ENCODE measurements around the gene MED13L. TPM values are rescaled to one million over a fixed set of nuclear protein-coding genes. Genes with fewer than 3 reads are reported as not detected.

Gene MED13L
- total RNA-seq, 2 experiments from 2014 or later, result 74.7 to 76.9 TPM

- no peak overlapping the region for H3K4me3 Mint-ChIP-seq
- DNase-seq, result no peak
- no peak overlapping the region for H3K27ac Mint-ChIP-seq
- peaks cover 6% of the 10 kb centered on the region for H3K36me3 Mint-ChIP-seq (ENCODE audit: low read depth)
- no peak for ATAC-seq
- peaks cover 28% of the 10 kb centered on the region for H3K4me1 Mint-ChIP-seq (ENCODE audit: low read depth)
- ChIA-PET CTCF (interaction anchor here (2.0 kb wide), 1 partner anchor 23 kb away, joined by 6 read pairs; no protein-coding TSS in a partner anchor), POLR2A (no interaction called here)
- H3K9me3 Mint-ChIP-seq (ENCODE audit: insufficient read depth), result no peaks in the 10 kb centered on the region
- no peaks in the 10 kb centered on the region for H3K27me3 Mint-ChIP-seq (ENCODE audit: low read depth)
Observed at GRCh38 chr12:116165036-116165425, 112.5 kb downstream of the MED13L start.

GRCh38 chr12:116164250-116165035 lies 113.0 kb downstream of the MED13L start:
- Mint-ChIP-seq H3K4me3 (no peak overlapping the region), H3K27ac (no peak overlapping the region), H3K9me3 (ENCODE audit: insufficient read depth) (no peaks in the 10 kb centered on the region), H3K27me3 (ENCODE audit: low read depth) (no peaks in the 10 kb centered on the region), H3K4me1 (ENCODE audit: low read depth) (peaks cover 24% of the 10 kb centered on the region), H3K36me3 (ENCODE audit: low read depth) (peaks cover 4% of the 10 kb centered on the region)
- CTCF ChIA-PET, result interaction anchor here (2.0 kb wide), 1 partner anchor 23 kb away, joined by 6 read pairs; no protein-coding TSS in a partner anchor
- DNase-seq, result no peak
- ATAC-seq, result peak; percentile 33
- POLR2A ChIA-PET, result no interaction called here

- H3K4me3 Mint-ChIP-seq, result no peak overlapping the region
- H3K36me3 Mint-ChIP-seq (ENCODE audit: low read depth), result peaks cover 4% of the 10 kb centered on the region
- DNase-seq (no peak), ATAC-seq (no peak)
- H3K4me1 Mint-ChIP-seq (ENCODE audit: low read depth), result peaks cover 38% of the 10 kb centered on the region
- no peaks in the 10 kb centered on the region for H3K27me3 Mint-ChIP-seq (ENCODE audit: low read depth)
- ChIA-PET POLR2A (no interaction called here), CTCF (interaction anchor here (1.0 kb wide), 1 partner anchor 33 kb away, joined by 3 read pairs; no protein-coding TSS in a partner anchor)
- H3K27ac Mint-ChIP-seq, result no peak overlapping the region
- H3K9me3 Mint-ChIP-seq (ENCODE audit: insufficient read depth), result no peaks in the 10 kb centered on the region
Observed at GRCh38 chr12:116162071-116162470, 115.4 kb downstream of the MED13L start.

GRCh38 chr12:116161588-116161987 lies 115.9 kb downstream of the MED13L start:
- ChIA-PET CTCF (interaction anchor here (1.0 kb wide), 1 partner anchor 33 kb away, joined by 3 read pairs; no protein-coding TSS in a partner anchor), POLR2A (no interaction called here)
- no peaks in the 10 kb centered on the region for H3K27me3 Mint-ChIP-seq (ENCODE audit: low read depth)

GRCh38 chr12:116160883-116161458 lies 116.5 kb downstream of the MED13L start:
- no peaks in the 10 kb centered on the region for H3K9me3 Mint-ChIP-seq (ENCODE audit: insufficient read depth)
- peaks cover 4% of the 10 kb centered on the region for H3K36me3 Mint-ChIP-seq (ENCODE audit: low read depth)
- H3K27me3 Mint-ChIP-seq (ENCODE audit: low read depth), result no peaks in the 10 kb centered on the region
- POLR2A ChIA-PET, result no interaction called here
- no peak overlapping the region for H3K4me3 Mint-ChIP-seq
- peaks cover 35% of the 10 kb centered on the region for H3K4me1 Mint-ChIP-seq (ENCODE audit: low read depth)
- CTCF ChIA-PET, result interaction anchor here (1.0 kb wide), 1 partner anchor 34 kb away, joined by 3 read pairs; no protein-coding TSS in a partner anchor
- H3K27ac Mint-ChIP-seq, result no peak overlapping the region
- DNase-seq (no peak), ATAC-seq (no peak)

More at GRCh38 chr12:116161588-116161987, 115.9 kb downstream of the MED13L start:
- ATAC-seq, result no peak
- DNase-seq, result no peak
- no peak overlapping the region for H3K4me3 Mint-ChIP-seq
- peaks cover 38% of the 10 kb centered on the region for H3K4me1 Mint-ChIP-seq (ENCODE audit: low read depth)
- no peaks in the 10 kb centered on the region for H3K9me3 Mint-ChIP-seq (ENCODE audit: insufficient read depth)
- no peak overlapping the region for H3K27ac Mint-ChIP-seq
- peaks cover 4% of the 10 kb centered on the region for H3K36me3 Mint-ChIP-seq (ENCODE audit: low read depth)

- Mint-ChIP-seq H3K4me1 (ENCODE audit: low read depth) (peaks cover 28% of the 10 kb centered on the region), H3K27ac (no peak overlapping the region), H3K9me3 (ENCODE audit: insufficient read depth) (no peaks in the 10 kb centered on the region), H3K27me3 (ENCODE audit: low read depth) (no peaks in the 10 kb centered on the region), H3K4me3 (no peak overlapping the region), H3K36me3 (ENCODE audit: low read depth) (peaks cover 4% of the 10 kb centered on the region)
- ChIA-PET POLR2A (no interaction called here), CTCF (no interaction called here)
- no peak for DNase-seq
- no peak for ATAC-seq
Observed at GRCh38 chr12:116160231-116160630, 117.3 kb downstream of the MED13L start.

GRCh38 chr12:116159593-116160200 lies 117.8 kb downstream of the MED13L start:
- Mint-ChIP-seq H3K27me3 (ENCODE audit: low read depth) (no peaks in the 10 kb centered on the region), H3K4me3 (no peak overlapping the region), H3K9me3 (ENCODE audit: insufficient read depth) (no peaks in the 10 kb centered on the region), H3K36me3 (ENCODE audit: low read depth) (peaks cover 4% of the 10 kb centered on the region), H3K4me1 (ENCODE audit: low read depth) (peaks cover 23% of the 10 kb centered on the region), H3K27ac (no peak overlapping the region)
- DNase-seq (no peak), ATAC-seq (no peak)
- ChIA-PET POLR2A (no interaction called here), CTCF (no interaction called here)

- H3K27ac Mint-ChIP-seq, result no peak overlapping the region
- no peaks in the 10 kb centered on the region for H3K27me3 Mint-ChIP-seq (ENCODE audit: low read depth)
- H3K4me3 Mint-ChIP-seq, result no peak overlapping the region
- ATAC-seq, result no peak
- no peaks in the 10 kb centered on the region for H3K9me3 Mint-ChIP-seq (ENCODE audit: insufficient read depth)
- peaks cover 20% of the 10 kb centered on the region for H3K4me1 Mint-ChIP-seq (ENCODE audit: low read depth)
- peaks cover 4% of the 10 kb centered on the region for H3K36me3 Mint-ChIP-seq (ENCODE audit: low read depth)
- CTCF ChIA-PET, result no interaction called here
- DNase-seq, result no peak
- POLR2A ChIA-PET, result no interaction called here
Observed at GRCh38 chr12:116159175-116159574, 118.3 kb downstream of the MED13L start.

GRCh38 chr12:116157845-116158267 lies 119.6 kb downstream of the MED13L start:
- ATAC-seq (no peak), DNase-seq (no peak)
- ChIA-PET CTCF (interaction anchor here (0.7 kb wide), 2 partner anchors 12 to 83 kb away, joined by 3 read pairs; no protein-coding TSS in a partner anchor), POLR2A (interaction anchor here (1.5 kb wide), 1 partner anchor 15 kb away, joined by 4 read pairs; no protein-coding TSS in a partner anchor)
- Mint-ChIP-seq H3K36me3 (ENCODE audit: low read depth) (peaks cover 3% of the 10 kb centered on the region), H3K27ac (no peak overlapping the region), H3K4me3 (no peak overlapping the region), H3K4me1 (ENCODE audit: low read depth) (peaks cover 21% of the 10 kb centered on the region), H3K27me3 (ENCODE audit: low read depth) (no peaks in the 10 kb centered on the region), H3K9me3 (ENCODE audit: insufficient read depth) (no peaks in the 10 kb centered on the region)

- DNase-seq, result no peak
- Mint-ChIP-seq H3K36me3 (ENCODE audit: low read depth) (peaks cover 3% of the 10 kb centered on the region), H3K27ac (no peak overlapping the region), H3K9me3 (ENCODE audit: insufficient read depth) (no peaks in the 10 kb centered on the region), H3K27me3 (ENCODE audit: low read depth) (no peaks in the 10 kb centered on the region), H3K4me3 (no peak overlapping the region), H3K4me1 (ENCODE audit: low read depth) (peaks cover 22% of the 10 kb centered on the region)
- no peak for ATAC-seq
- ChIA-PET POLR2A (interaction anchor here (0.6 kb wide), 1 partner anchor 70 kb away, joined by 3 read pairs; no protein-coding TSS in a partner anchor), CTCF (interaction anchor here (0.6 to 1.2 kb wide), 2 partner anchors 11 to 79 kb away, joined by 3 to 6 read pairs; no protein-coding TSS in a partner anchor)
Observed at GRCh38 chr12:116156614-116157013, 120.9 kb downstream of the MED13L start.

- CTCF ChIA-PET, result no interaction called here
- H3K4me3 Mint-ChIP-seq, result no peak overlapping the region
- POLR2A ChIA-PET, result no interaction called here
- peaks cover 22% of the 10 kb centered on the region for H3K4me1 Mint-ChIP-seq (ENCODE audit: low read depth)
- H3K9me3 Mint-ChIP-seq (ENCODE audit: insufficient read depth), result no peaks in the 10 kb centered on the region
- H3K27me3 Mint-ChIP-seq (ENCODE audit: low read depth), result no peaks in the 10 kb centered on the region
- ATAC-seq (no peak), DNase-seq (no peak)
- peaks cover 3% of the 10 kb centered on the region for H3K36me3 Mint-ChIP-seq (ENCODE audit: low read depth)
- no peak overlapping the region for H3K27ac Mint-ChIP-seq
Observed at GRCh38 chr12:116155383-116155782, 122.1 kb downstream of the MED13L start.

GRCh38 chr12:116153983-116154382 lies 123.5 kb downstream of the MED13L start:
- ChIA-PET POLR2A (no interaction called here), CTCF (no interaction called here)
- ATAC-seq, result no peak
- Mint-ChIP-seq H3K36me3 (ENCODE audit: low read depth) (peaks cover 3% of the 10 kb centered on the region), H3K27ac (no peak overlapping the region), H3K9me3 (ENCODE audit: insufficient read depth) (no peaks in the 10 kb centered on the region), H3K4me1 (ENCODE audit: low read depth) (peaks cover 26% of the 10 kb centered on the region), H3K27me3 (ENCODE audit: low read depth) (no peaks in the 10 kb centered on the region), H3K4me3 (no peak overlapping the region)
- no peak for DNase-seq

All from activated CD8-positive, alpha-beta T cell treated with anti-CD3 and anti-CD28 coated beads, Interleukin-2, amount 10 ng/mL, durations not matched to agents 7 days and 5 days (primary cell).